Mesenchymal stem cell (in vitro differentiated cells and primary cell): ENCODE data around the gene ITPRID2.

Experiments
- DNase-seq: peaks from one replicate; pipeline ENCODE4 v3.0.0-alpha.2; 2013
- H2AFZ ChIP-seq: one replicate; pipeline ENCODE4 v1.6.1; 2013; ENCODE audit warnings: low read depth, mild to moderate bottlenecking, control low read depth, inconsistent platforms, low read length, moderate library complexity
- H2AK5ac ChIP-seq: 2 replicates; pipeline ENCODE4 v1.6.1; 2013; ENCODE audit warnings: low read length, moderate library complexity, mild to moderate bottlenecking, inconsistent platforms; ENCODE audit not compliant: severe bottlenecking
- H2BK120ac ChIP-seq: one replicate; pipeline ENCODE4 v1.6.1; 2013; ENCODE audit warnings: low read depth, mild to moderate bottlenecking, inconsistent platforms, low read length, moderate library complexity
- H2BK12ac ChIP-seq, 2 experiments: one replicate each; pipeline ENCODE4 v1.6.1; 2013; ENCODE audit warnings: inconsistent platforms in 2 of 2, low read length in 2 of 2, mild to moderate bottlenecking in 2 of 2, moderate library complexity in 2 of 2, control low read depth in 1 of 2
- H2BK15ac ChIP-seq: one replicate; pipeline ENCODE4 v1.6.1; 2013; ENCODE audit warnings: mild to moderate bottlenecking, low read depth, inconsistent platforms; ENCODE audit not compliant: poor library complexity, severe bottlenecking
- H2BK5ac ChIP-seq: 2 replicates; pipeline ENCODE4 v1.6.1; 2013; ENCODE audit warnings: low read depth, mild to moderate bottlenecking, low read length, control low read depth, inconsistent platforms; ENCODE audit not compliant: poor library complexity, severe bottlenecking
- H3K14ac ChIP-seq, 2 experiments: one replicate each; pipeline ENCODE4 v1.6.1; 2013; ENCODE audit warnings: inconsistent platforms in 2 of 2, low read length in 2 of 2, control low read depth in 1 of 2, mild to moderate bottlenecking in 1 of 2, moderate library complexity in 1 of 2
- H3K18ac ChIP-seq, 2 experiments: one replicate each; pipeline ENCODE4 v1.6.1; 2013; ENCODE audit warnings: inconsistent platforms in 2 of 2, low read length in 2 of 2, control low read depth in 1 of 2, low read depth in 1 of 2, mild to moderate bottlenecking in 1 of 2
- H3K23ac ChIP-seq, 2 experiments: one replicate each; pipeline ENCODE4 v1.6.1; 2013; ENCODE audit warnings: inconsistent platforms in 2 of 2, low read length in 2 of 2, mild to moderate bottlenecking in 2 of 2, moderate library complexity in 2 of 2, control low read depth in 1 of 2
- H3K27ac ChIP-seq: 2 replicates; pipeline ENCODE4 v1.5.1; 2013; ENCODE audit warnings: mild to moderate bottlenecking, moderate library complexity, low read length, control low read depth, inconsistent platforms; ENCODE audit not compliant: poor library complexity, severe bottlenecking
- H3K27me3 ChIP-seq, 2 experiments: 2 replicates each; pipeline versions ENCODE4 v1.6.1 to v1.7.0; 2013; ENCODE audit warnings: low read length in 2 of 2, mild to moderate bottlenecking in 2 of 2, moderate library complexity in 2 of 2, control low read depth in 1 of 2, inconsistent platforms in 1 of 2; ENCODE audit not compliant: control insufficient read depth in 1 of 2, insufficient read depth in 1 of 2
- H3K36me3 ChIP-seq, 2 experiments: 2 replicates each; pipeline versions ENCODE4 v1.6.1 to v1.7.0; 2013; ENCODE audit warnings: low read length in 2 of 2, control low read depth in 1 of 2, inconsistent platforms in 1 of 2, low read depth in 1 of 2, mild to moderate bottlenecking in 1 of 2; ENCODE audit not compliant: insufficient read depth in 2 of 2, control insufficient read depth in 1 of 2
- H3K4ac ChIP-seq, 2 experiments: one replicate each; pipeline ENCODE4 v1.6.1; 2013; ENCODE audit warnings: inconsistent platforms in 2 of 2, low read length in 2 of 2, mild to moderate bottlenecking in 2 of 2, moderate library complexity in 2 of 2, control low read depth in 1 of 2, low read depth in 1 of 2
- H3K4me1 ChIP-seq: 2 replicates; pipeline ENCODE4 v1.6.1; 2013; ENCODE audit warnings: low read depth, low read length, control low read depth; ENCODE audit not compliant: control insufficient read depth, insufficient read depth
- H3K4me2 ChIP-seq: 2 replicates; pipeline ENCODE4 v1.6.1; 2013; ENCODE audit warnings: low read length, mild to moderate bottlenecking, inconsistent platforms; ENCODE audit not compliant: poor library complexity, severe bottlenecking
- H3K4me3 ChIP-seq, 2 experiments: 2 replicates each; pipeline versions ENCODE4 v1.5.1 to v1.7.0; 2013; ENCODE audit warnings: low read length in 2 of 2, mild to moderate bottlenecking in 2 of 2, control low read depth in 1 of 2, low read depth in 1 of 2; ENCODE audit not compliant: insufficient read depth in 1 of 2
- H3K79me1 ChIP-seq: replicated peaks from 2 replicates; pipeline ENCODE4 v1.6.1; 2013; ENCODE audit warnings: mild to moderate bottlenecking, control low read depth, low read length, inconsistent platforms; ENCODE audit not compliant: poor library complexity, severe bottlenecking
- H3K9ac ChIP-seq: 2 replicates; pipeline ENCODE4 v1.7.0; 2013; ENCODE audit warnings: mild to moderate bottlenecking, low read length, moderate library complexity
- H3K9me3 ChIP-seq: 2 replicates; pipeline ENCODE4 v1.7.0; 2013; ENCODE audit warnings: mild to moderate bottlenecking, low read length; ENCODE audit not compliant: control insufficient read depth
- H4K8ac ChIP-seq: one replicate; pipeline ENCODE4 v1.6.1; 2013; ENCODE audit warnings: inconsistent platforms, mild to moderate bottlenecking, low read length, moderate library complexity
- H4K91ac ChIP-seq: one replicate; pipeline ENCODE4 v1.6.1; 2013; ENCODE audit warnings: mild to moderate bottlenecking, low read length, inconsistent platforms
- WGBS: methylation state at CpG from one replicate; pipeline ENCODE4 v1.1.7; 2013; ENCODE audit warnings: mixed read lengths; 5-methylcytosine and 5-hydroxymethylcytosine counted together

Gene ITPRID2

GRCh38 chr2:181973171-181973783, 81.7 kb downstream of the ITPRID2 start:
- no peak overlapping the region for H3K23ac ChIP-seq
- H3K4me3 ChIP-seq = no peak overlapping the region
- no peak overlapping the region for H3K14ac ChIP-seq
- H3K18ac ChIP-seq = no peak overlapping the region
- no peak overlapping the region for H2BK12ac ChIP-seq
- H2BK120ac ChIP-seq = no peak overlapping the region
- H3K4me2 ChIP-seq = no peak overlapping the region
- 47% methylated on average over 2 of the region's 5 CpGs for WGBS
- H3K4ac ChIP-seq = no peak overlapping the region
- H2BK15ac ChIP-seq = no peak overlapping the region
- H3K79me1 ChIP-seq = no peaks in the 10 kb centered on the region
- H2BK5ac ChIP-seq = no peak overlapping the region
- no peak overlapping the region for H3K27ac ChIP-seq
- no peaks in the 10 kb centered on the region for H3K27me3 ChIP-seq
- no peaks in the 10 kb centered on the region for H3K36me3 ChIP-seq
- H3K9me3 ChIP-seq = no peaks in the 10 kb centered on the region
- DNase-seq = no peak
- H2AFZ ChIP-seq = no peak overlapping the region
- H3K4me1 ChIP-seq = no peaks in the 10 kb centered on the region
- H2AK5ac ChIP-seq = no peak overlapping the region
- H3K9ac ChIP-seq = no peak overlapping the region
- no peak overlapping the region for H4K91ac ChIP-seq
- no peak overlapping the region for H4K8ac ChIP-seq

GRCh38 chr2:181977661-181978350, 86.3 kb downstream of the ITPRID2 start:
- H2AFZ ChIP-seq = no peak overlapping the region
- H3K36me3 ChIP-seq = no peaks in the 10 kb centered on the region
- H2BK15ac ChIP-seq = no peak overlapping the region
- no peak overlapping the region for H3K9ac ChIP-seq
- no peak overlapping the region for H2BK5ac ChIP-seq
- H3K27me3 ChIP-seq = no peaks in the 10 kb centered on the region
- H3K18ac ChIP-seq = peak overlapping the region in 1 of 2 experiments; percentile 5
- H3K14ac ChIP-seq = peak overlapping the region in 1 of 2 experiments; percentile 39
- peak; percentile 57 for DNase-seq
- H3K23ac ChIP-seq = no peak overlapping the region
- no peaks in the 10 kb centered on the region for H3K9me3 ChIP-seq
- H3K4ac ChIP-seq = no peak overlapping the region
- no peak overlapping the region for H2BK120ac ChIP-seq
- WGBS = 80% methylated on average over 5 of the region's 5 CpGs
- H4K8ac ChIP-seq = no peak overlapping the region
- no peak overlapping the region for H2AK5ac ChIP-seq
- no peak overlapping the region for H3K27ac ChIP-seq
- no peak overlapping the region for H2BK12ac ChIP-seq
- H3K79me1 ChIP-seq = no peaks in the 10 kb centered on the region
- H3K4me2 ChIP-seq = no peak overlapping the region
- no peak overlapping the region for H3K4me3 ChIP-seq
- no peak overlapping the region for H4K91ac ChIP-seq
- H3K4me1 ChIP-seq = peaks cover 2% of the 10 kb centered on the region

- Histone ChIP-seq H4K8ac (no peak overlapping the region), H3K18ac (peak overlapping the region in 1 of 2 experiments; percentile 28), H3K27me3 (no peaks in the 10 kb centered on the region), H3K79me1 (no peaks in the 10 kb centered on the region), H3K9ac (no peak overlapping the region), H3K4me1 (peaks cover 2% of the 10 kb centered on the region), H4K91ac (no peak overlapping the region), H3K36me3 (no peaks in the 10 kb centered on the region), H2BK15ac (no peak overlapping the region), H3K4me3 (no peak overlapping the region), H2AK5ac (no peak overlapping the region), H3K23ac (peak overlapping the region in 1 of 2 experiments; percentile 59), H3K4me2 (no peak overlapping the region), H2BK120ac (no peak overlapping the region), H3K27ac (no peak overlapping the region), H2AFZ (no peak overlapping the region), H2BK5ac (no peak overlapping the region), H3K4ac (no peak overlapping the region), H2BK12ac (no peak overlapping the region), H3K9me3 (no peaks in the 10 kb centered on the region), H3K14ac (peak overlapping the region in 1 of 2 experiments; percentile 39)
- 74% methylated on average over 1 of the region's 2 CpGs for WGBS
- DNase-seq = peak; percentile 18
Observed at GRCh38 chr2:181978351-181979150, 87.0 kb downstream of the ITPRID2 start.
